ENCODE data around the gene THUMPD3.

The THUMPD3 gene

DNA sequence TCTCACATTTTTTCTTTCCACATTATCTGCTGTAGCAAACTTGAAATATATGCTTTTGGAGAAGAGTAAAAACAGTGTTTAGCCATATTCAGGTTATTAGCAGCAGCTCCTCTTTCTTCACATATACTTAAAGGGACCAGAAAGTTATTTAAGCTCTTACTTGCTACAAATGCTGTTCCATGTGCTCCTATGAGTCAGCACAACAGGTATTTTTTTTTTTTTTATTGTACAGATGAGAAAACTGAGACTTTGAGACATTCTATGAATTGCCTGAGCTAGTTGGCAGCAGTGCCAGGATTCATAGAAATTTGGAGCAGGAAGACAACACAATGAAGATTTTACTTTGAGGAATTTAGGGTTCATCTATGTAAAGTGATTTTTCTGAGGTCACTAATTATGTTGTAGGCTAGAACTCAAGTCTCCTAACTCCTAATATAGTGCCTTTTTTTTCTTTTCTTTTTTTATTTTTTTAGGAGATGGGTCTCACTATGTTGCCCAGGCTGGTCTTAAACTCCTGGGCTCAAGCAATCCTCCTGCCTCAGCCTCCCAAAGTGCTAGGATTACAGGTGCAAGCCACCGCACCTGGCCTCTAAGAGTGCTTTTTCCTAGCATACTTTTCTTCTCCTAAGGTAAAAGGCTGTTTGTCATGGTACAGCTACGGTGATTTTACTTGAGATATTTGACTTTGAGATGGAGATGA is 58.1 kb downstream of the THUMPD3 start:
- no peak for DNase-seq (ENCODE audit: low read depth in 2 of 2)

DNA sequence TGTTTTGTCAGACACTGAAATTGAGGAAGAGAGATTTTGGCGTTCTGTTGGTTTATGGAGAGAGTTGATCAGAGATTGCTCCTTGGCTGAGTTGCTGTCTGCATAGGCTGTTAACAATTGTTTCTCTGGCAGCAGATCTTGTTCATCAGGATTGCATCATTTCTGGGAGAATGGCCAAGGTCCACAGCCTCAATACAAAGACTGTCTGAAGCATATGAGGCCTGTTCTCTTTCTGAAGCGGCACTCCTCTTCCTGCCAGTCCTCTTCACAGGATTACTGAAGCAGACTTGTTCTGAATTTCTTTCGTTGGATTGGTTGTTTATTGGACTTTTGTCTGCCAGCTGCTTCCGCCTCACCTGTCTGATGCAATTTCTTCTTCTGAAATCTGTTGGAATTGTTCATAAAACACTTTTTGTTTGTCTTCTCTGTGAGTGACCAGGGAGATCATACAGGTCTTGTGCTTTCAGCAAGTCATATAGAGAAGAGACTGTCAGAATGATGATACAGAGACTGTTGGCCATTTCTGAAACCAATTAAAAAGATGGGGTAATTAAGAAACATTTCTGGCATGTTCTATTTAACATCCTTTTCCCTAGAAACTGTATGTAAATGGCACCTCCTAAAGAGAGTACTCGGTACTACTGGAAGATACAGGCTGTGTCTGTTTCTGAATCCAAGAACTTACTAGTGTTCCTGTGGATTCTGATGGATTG is 60.0 kb downstream of the THUMPD3 start:
- DNase-seq (ENCODE audit: low read depth in 2 of 2), result no peak

DNA sequence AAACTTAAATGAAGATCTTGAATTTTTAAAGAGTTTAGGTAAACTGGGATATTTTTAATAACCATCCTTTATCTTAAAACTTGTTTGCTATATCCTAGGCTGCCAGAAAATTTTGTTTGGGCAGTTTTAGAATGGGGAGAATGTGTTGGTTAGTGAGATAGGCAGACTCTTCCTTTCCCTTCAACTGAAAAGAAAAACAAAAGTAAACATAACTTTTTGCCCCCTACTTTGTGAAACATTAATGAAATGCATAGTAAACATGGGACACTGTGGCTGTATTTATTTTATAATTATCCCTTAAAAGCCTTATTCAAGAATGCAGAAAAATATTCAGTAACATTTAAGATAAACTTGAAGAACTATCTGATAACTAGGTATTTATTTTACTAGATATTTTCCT is 65.6 kb downstream of the THUMPD3 start:
- DNase-seq (ENCODE audit: low read depth in 2 of 2), result no peak

DNA sequence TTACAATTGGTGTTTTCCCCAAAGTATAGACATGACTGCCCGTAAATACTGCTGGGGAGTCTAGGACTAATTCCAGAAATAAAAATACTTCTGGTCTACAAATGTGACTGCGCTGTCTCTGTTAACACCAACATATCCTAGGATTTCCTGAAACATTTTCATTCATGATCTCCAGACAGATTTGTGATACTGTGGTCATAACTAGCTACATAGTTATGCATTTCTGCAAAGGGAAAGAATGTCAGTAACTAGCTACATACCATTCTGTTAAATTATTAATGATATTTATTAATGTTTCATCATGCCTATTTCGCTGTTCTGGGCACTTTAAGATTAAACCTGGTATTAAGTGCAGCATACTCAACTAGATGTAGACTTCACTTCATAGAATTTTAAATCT is 67.9 kb downstream of the THUMPD3 start:
- no peak for DNase-seq (ENCODE audit: low read depth in 2 of 2)

DNA sequence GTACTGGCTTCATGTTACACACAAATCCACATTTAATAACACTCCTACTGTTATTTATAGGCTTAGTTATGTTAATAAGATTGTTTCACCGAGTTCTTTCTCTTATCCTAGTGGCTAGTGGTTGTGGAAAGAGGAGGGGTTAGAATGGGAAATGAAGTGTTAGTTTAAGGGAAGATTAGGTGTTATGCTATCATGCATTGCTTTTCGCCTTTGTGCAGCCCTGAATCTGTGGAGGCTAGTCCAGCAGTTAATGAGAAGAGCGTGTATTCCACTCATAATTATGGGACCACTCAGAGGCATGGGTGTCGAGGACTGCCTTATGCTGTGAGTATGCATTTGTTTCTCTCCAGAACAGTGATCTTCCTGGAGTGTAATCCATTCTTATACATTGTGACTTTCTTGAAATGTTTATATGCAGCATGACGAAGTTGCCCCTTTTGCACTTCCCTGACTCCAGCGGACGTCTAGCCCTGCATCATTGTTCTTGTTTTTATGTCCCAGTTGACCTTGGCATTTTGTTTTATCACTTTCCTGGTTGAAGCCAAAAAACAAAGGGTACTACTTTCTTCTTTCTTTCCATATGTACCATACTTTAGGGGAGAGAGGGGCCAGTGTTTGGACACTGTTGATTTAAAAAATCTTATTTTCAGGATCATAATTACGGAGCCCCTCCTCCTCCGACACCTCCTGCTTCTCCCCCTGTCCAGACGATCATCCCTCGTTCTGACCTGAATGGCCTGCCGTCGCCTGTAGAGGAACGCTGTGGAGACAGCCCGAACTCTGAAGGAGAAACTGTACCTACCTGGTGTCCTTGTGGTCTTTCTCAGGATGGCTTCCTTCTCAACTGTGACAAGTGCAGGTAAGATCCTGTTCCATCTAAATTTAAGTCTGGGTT is 71.0 kb downstream of the THUMPD3 start:
- no peak for DNase-seq (ENCODE audit: low read depth in 2 of 2)

DNA sequence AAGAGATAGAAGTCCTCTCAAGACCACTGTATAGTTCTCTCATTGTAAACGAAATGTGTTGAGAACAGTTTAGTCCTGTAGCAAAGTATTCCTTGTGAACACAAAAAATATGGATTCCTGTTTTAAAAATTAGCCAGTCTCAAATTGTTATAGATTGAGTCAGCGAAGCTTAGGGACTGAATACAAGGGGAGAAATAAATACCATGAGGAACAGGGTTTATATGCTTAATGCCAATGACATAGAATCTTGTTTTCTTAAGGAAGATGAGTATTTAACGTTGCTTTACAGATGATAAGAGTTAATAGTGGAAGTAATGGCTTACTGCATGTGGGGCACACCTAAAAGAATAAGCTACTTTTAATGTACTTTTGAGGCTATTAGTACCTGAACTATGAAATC is 72.5 kb downstream of the THUMPD3 start:
- DNase-seq (ENCODE audit: low read depth in 2 of 2), result no peak
